ENCODE results near the gene ITPRIP.

DNA sequence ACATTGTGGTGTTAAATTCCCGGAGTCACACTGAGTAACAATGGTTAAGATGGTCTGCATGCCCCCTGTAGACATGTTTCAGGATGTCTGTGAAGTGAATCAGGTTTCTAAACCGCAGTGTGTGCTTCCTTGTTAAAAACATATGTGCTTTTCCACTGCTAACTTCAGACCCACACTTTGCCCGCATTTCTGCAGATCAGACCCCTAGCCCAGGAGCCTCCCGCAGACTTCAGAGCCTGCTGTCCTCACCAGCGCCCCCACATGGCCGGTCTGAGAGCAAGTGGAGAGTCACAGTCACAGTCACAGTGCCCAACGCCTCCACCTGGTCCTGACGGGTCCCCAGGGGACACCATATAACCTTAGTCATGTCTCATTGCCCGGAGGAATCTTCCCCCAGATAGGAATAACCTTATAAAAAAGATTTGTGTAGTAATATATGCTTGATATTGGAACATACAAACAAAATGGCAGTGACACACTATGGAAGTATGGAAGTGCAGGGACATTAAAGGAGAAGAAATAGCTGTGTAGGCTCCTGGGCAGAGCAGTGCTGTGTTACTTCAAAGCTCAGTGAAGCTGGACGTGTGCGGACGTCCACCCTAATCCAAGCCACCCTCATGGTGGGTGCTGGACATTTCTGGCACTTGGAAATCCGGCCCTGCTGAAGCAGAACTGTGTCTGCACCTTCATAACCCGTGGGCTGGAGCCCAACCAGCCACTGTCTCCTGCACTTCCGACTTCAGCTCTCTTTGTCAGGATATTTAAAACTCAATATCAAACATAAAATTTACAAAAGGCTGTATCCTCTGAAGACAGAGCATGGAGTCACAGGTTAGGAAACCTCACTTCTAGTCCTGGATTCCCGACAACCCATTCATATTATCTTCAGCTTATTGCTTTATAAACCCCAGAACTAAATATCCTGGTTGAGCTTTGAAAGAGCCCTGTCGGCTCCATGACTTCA is 40.3 kb downstream of the ITPRIP start:
- TF ChIP-seq, protein P1, sequence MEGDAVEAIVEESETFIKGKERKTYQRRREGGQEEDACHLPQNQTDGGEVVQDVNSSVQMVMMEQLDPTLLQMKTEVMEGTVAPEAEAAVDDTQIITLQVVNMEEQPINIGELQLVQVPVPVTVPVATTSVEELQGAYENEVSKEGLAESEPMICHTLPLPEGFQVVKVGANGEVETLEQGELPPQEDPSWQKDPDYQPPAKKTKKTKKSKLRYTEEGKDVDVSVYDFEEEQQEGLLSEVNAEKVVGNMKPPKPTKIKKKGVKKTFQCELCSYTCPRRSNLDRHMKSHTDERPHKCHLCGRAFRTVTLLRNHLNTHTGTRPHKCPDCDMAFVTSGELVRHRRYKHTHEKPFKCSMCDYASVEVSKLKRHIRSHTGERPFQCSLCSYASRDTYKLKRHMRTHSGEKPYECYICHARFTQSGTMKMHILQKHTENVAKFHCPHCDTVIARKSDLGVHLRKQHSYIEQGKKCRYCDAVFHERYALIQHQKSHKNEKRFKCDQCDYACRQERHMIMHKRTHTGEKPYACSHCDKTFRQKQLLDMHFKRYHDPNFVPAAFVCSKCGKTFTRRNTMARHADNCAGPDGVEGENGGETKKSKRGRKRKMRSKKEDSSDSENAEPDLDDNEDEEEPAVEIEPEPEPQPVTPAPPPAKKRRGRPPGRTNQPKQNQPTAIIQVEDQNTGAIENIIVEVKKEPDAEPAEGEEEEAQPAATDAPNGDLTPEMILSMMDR (IDR thresholded peaks at IDR 0.05; ENCODE audit: low read depth, low read length, missing input control): no peak
- TF ChIP-seq YY1 (IDR thresholded peaks at IDR 0.05) (no peak), TAF1 (conservative IDR thresholded peaks at IDR 0.05) (no peak), RAD21 (IDR thresholded peaks at IDR 0.05) (no peak), GABPA (IDR thresholded peaks at IDR 0.05 in 1 of 2, conservative IDR thresholded peaks at IDR 0.05 in 1 of 2) (no peak), FOXA1 (IDR thresholded peaks at IDR 0.05) (no peak), SP1 (IDR thresholded peaks at IDR 0.05) (no peak), EGR1 (IDR thresholded peaks at IDR 0.05; ENCODE audit: low read depth in 2 of 2) (no peak)
- TF ChIP-seq, protein P2, sequence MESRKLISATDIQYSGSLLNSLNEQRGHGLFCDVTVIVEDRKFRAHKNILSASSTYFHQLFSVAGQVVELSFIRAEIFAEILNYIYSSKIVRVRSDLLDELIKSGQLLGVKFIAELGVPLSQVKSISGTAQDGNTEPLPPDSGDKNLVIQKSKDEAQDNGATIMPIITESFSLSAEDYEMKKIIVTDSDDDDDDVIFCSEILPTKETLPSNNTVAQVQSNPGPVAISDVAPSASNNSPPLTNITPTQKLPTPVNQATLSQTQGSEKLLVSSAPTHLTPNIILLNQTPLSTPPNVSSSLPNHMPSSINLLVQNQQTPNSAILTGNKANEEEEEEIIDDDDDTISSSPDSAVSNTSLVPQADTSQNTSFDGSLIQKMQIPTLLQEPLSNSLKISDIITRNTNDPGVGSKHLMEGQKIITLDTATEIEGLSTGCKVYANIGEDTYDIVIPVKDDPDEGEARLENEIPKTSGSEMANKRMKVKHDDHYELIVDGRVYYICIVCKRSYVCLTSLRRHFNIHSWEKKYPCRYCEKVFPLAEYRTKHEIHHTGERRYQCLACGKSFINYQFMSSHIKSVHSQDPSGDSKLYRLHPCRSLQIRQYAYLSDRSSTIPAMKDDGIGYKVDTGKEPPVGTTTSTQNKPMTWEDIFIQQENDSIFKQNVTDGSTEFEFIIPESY (IDR thresholded peaks at IDR 0.05): no peak
- TF ChIP-seq, protein P3, sequence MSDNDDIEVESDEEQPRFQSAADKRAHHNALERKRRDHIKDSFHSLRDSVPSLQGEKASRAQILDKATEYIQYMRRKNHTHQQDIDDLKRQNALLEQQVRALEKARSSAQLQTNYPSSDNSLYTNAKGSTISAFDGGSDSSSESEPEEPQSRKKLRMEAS (IDR thresholded peaks at IDR 0.05): no peak
